SK-N-SH treated with all-trans-retinoic acid at 6 μM for 48 hours (cell line): Measurements from ENCODE around the gene OR6J1.

Source experiments
- ATAC-seq: fragments of 200-7000 bp; cut with Tn5 transposase; 3 replicates; pipeline ENCODE4 v1.9.1; 2020; ENCODE audit warnings: mild to moderate bottlenecking, moderate library complexity
- ARNTL ChIP-seq: fragments of 450-650 bp; formaldehyde crosslinking; IDR thresholded peaks from 2 replicates; pipeline ENCODE4 v1.5.0; 2020; ENCODE audit warnings: low read depth, mild to moderate bottlenecking, moderate library complexity, borderline replicate concordance
- BACH2 ChIP-seq: fragments of 250-450 bp; sonication (Bioruptor Pico); IDR thresholded peaks from 2 replicates; pipeline ENCODE4 v1.9.0; 2021; ENCODE audit warnings: mild to moderate bottlenecking, borderline replicate concordance
- CSDC2 ChIP-seq: fragments of 250-450 bp; sonication (Bioruptor Pico); IDR thresholded peaks from 2 replicates; pipeline ENCODE4 v1.5.0; 2020; ENCODE audit warnings: mild to moderate bottlenecking, moderate library complexity
- ESRRG ChIP-seq: fragments of 250-450 bp; sonication (Bioruptor Pico); IDR thresholded peaks from 2 replicates; pipeline ENCODE4 v1.6.1; 2021; ENCODE audit warnings: mild to moderate bottlenecking
- GLIS3 ChIP-seq: fragments of 250-450 bp; sonication (Bioruptor Pico); IDR thresholded peaks from 2 replicates; pipeline ENCODE4 v1.5.0; 2020; ENCODE audit warnings: mild to moderate bottlenecking, moderate library complexity
- ISL1 ChIP-seq: fragments of 250-450 bp; sonication (Bioruptor Pico); IDR thresholded peaks from 2 replicates; pipeline ENCODE4 v2.1.2; 2022; ENCODE audit warnings: mild to moderate bottlenecking, moderate library complexity
- OSR1 ChIP-seq: fragments of 250-450 bp; sonication (Bioruptor Pico); IDR thresholded peaks from 2 replicates; pipeline ENCODE4 v1.8.0; 2022; ENCODE audit warnings: moderate library complexity, mild to moderate bottlenecking, inconsistent platforms
- PPARA ChIP-seq: fragments of 250-450 bp; sonication (Bioruptor Pico); IDR thresholded peaks from 2 replicates; pipeline ENCODE4 v1.5.0; 2020; ENCODE audit warnings: mild to moderate bottlenecking, borderline replicate concordance
- RARB ChIP-seq: fragments of 250-450 bp; sonication (Bioruptor Pico); IDR thresholded peaks from 2 replicates; pipeline ENCODE4 v1.8.0; 2021; ENCODE audit warnings: mild to moderate bottlenecking, moderate library complexity
- SNAI2 ChIP-seq: fragments of 250-450 bp; sonication (Bioruptor Pico); IDR thresholded peaks from 2 replicates; pipeline ENCODE4 v1.5.0; 2020; ENCODE audit warnings: mild to moderate bottlenecking, moderate library complexity
- TCF4 ChIP-seq: fragments of 250-450 bp; sonication (Bioruptor Pico); IDR thresholded peaks from 2 replicates; pipeline ENCODE4 v1.8.0; 2021; ENCODE audit warnings: mild to moderate bottlenecking, moderate library complexity, borderline replicate concordance
- TOX ChIP-seq: fragments of 250-450 bp; sonication (Bioruptor Pico); IDR thresholded peaks from 2 replicates; pipeline ENCODE4 v1.8.0; 2021; ENCODE audit warnings: mild to moderate bottlenecking, moderate library complexity, borderline replicate concordance
- ZC3H10 ChIP-seq: fragments of 250-450 bp; sonication (Bioruptor Pico); IDR thresholded peaks from 2 replicates; pipeline ENCODE4 v1.5.1; 2021; ENCODE audit warnings: mild to moderate bottlenecking, moderate library complexity
- ZFP3 ChIP-seq: fragments of 250-450 bp; sonication (Bioruptor Pico); IDR thresholded peaks from 2 replicates; pipeline ENCODE4 v1.5.0; 2020; ENCODE audit warnings: mild to moderate bottlenecking, moderate library complexity
- ZFP30 ChIP-seq: fragments of 450-650 bp; formaldehyde crosslinking; IDR thresholded peaks from 2 replicates; pipeline ENCODE4 v1.5.0; 2022; ENCODE audit warnings: mild to moderate bottlenecking, moderate library complexity
- ZNF70 ChIP-seq: fragments of 450-650 bp; formaldehyde crosslinking; IDR thresholded peaks from 2 replicates; pipeline ENCODE4 v1.5.0; 2020; ENCODE audit warnings: mild to moderate bottlenecking, moderate library complexity
- ZNF8 ChIP-seq: fragments of 450-650 bp; formaldehyde crosslinking; IDR thresholded peaks from 2 replicates; pipeline ENCODE4 v1.5.0; 2020; ENCODE audit warnings: mild to moderate bottlenecking, moderate library complexity
- TF ChIP-seq, protein P1 (sequence below): fragments of 250-450 bp; sonication (Bioruptor Pico); IDR thresholded peaks from 2 replicates; pipeline ENCODE4 v1.5.0; 2020; ENCODE audit warnings: mild to moderate bottlenecking, moderate library complexity
- TF ChIP-seq, protein P2 (sequence below): fragments of 250-450 bp; sonication (Bioruptor Pico); IDR thresholded peaks from 2 replicates; pipeline ENCODE4 v1.8.0; 2020; ENCODE audit warnings: mild to moderate bottlenecking, moderate library complexity, borderline replicate concordance
- TF ChIP-seq, protein P3 (sequence below): fragments of 250-450 bp; sonication (Bioruptor Pico); IDR thresholded peaks from 2 replicates; pipeline ENCODE4 v1.8.0; 2021; ENCODE audit warnings: low read depth, mild to moderate bottlenecking, moderate library complexity, borderline replicate concordance
- TF ChIP-seq, protein P4 (sequence below): fragments of 250-450 bp; sonication (Bioruptor Pico); IDR thresholded peaks from 2 replicates; pipeline ENCODE4 v1.5.1; 2021; ENCODE audit warnings: mild to moderate bottlenecking, moderate library complexity

The OR6J1 gene

DNA sequence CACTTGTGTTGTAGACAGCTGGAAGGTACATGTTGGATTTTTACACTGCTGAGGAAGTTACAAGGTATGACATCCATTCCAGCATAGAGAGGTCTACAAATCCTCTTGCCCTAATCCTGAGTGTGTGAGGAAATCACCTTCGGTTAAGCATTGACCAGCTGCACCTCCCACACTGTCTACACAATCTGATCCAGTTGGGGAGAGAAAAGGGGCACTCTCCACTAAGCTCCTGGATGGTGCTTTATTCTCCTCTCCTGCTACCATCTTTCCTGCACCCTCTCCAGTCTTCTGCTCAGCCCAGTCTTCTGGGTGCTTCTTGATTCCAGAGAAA is at the start of gene OR6J1:
Gene OR6J1 (minus strand): TSS at position 48 of the 331 bp plus-strand sequence. CDS start 9,541 bp downstream, outside the sequence.
- no peak for ATAC-seq
- TF ChIP-seq ZNF8, result no peak
- TF ChIP-seq ZNF70 (CRISPR knock-in tag), result no peak
- no peak for TF ChIP-seq ESRRG (CRISPR knock-in tag)
- TF ChIP-seq TCF4 (CRISPR knock-in tag), result no peak
- no peak for TF ChIP-seq SNAI2 (CRISPR knock-in tag)

DNA sequence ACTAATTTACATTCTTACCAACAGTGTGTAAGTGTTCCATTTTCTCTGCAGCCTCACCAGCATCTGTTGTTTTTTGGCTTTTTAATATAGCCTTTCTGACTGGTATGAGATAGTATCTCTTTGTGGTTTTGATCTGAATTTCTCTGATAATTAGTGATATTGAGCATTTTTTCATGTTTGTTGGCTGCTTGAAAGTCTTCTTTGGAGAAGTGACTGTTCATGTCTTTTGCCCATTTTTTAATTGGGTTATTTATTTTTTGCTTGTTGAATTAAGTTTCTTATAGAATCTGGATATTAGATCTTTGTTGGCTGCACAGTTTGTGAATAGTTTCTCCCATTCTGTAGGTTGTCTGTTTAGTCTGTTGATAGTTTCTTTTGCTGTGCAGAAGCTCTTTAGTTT is 48.0 kb upstream of the OR6J1 start:
- ATAC-seq, result no peak
- TF ChIP-seq, protein P1, sequence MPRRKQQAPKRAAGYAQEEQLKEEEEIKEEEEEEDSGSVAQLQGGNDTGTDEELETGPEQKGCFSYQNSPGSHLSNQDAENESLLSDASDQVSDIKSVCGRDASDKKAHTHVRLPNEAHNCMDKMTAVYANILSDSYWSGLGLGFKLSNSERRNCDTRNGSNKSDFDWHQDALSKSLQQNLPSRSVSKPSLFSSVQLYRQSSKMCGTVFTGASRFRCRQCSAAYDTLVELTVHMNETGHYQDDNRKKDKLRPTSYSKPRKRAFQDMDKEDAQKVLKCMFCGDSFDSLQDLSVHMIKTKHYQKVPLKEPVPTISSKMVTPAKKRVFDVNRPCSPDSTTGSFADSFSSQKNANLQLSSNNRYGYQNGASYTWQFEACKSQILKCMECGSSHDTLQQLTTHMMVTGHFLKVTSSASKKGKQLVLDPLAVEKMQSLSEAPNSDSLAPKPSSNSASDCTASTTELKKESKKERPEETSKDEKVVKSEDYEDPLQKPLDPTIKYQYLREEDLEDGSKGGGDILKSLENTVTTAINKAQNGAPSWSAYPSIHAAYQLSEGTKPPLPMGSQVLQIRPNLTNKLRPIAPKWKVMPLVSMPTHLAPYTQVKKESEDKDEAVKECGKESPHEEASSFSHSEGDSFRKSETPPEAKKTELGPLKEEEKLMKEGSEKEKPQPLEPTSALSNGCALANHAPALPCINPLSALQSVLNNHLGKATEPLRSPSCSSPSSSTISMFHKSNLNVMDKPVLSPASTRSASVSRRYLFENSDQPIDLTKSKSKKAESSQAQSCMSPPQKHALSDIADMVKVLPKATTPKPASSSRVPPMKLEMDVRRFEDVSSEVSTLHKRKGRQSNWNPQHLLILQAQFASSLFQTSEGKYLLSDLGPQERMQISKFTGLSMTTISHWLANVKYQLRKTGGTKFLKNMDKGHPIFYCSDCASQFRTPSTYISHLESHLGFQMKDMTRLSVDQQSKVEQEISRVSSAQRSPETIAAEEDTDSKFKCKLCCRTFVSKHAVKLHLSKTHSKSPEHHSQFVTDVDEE (CRISPR knock-in tag), result no peak
- TF ChIP-seq TCF4 (CRISPR knock-in tag) (no peak), PPARA (CRISPR knock-in tag) (no peak), ZFP30 (CRISPR knock-in tag) (no peak), ZC3H10 (CRISPR knock-in tag) (no peak), ISL1 (no peak), ESRRG (CRISPR knock-in tag) (no peak), RARB (CRISPR knock-in tag) (no peak), BACH2 (CRISPR knock-in tag) (no peak), ARNTL (no peak), GLIS3 (CRISPR knock-in tag) (no peak), ZFP3 (CRISPR knock-in tag) (no peak), TOX (CRISPR knock-in tag) (no peak), ZNF8 (no peak), CSDC2 (no peak)
- TF ChIP-seq, protein P2, sequence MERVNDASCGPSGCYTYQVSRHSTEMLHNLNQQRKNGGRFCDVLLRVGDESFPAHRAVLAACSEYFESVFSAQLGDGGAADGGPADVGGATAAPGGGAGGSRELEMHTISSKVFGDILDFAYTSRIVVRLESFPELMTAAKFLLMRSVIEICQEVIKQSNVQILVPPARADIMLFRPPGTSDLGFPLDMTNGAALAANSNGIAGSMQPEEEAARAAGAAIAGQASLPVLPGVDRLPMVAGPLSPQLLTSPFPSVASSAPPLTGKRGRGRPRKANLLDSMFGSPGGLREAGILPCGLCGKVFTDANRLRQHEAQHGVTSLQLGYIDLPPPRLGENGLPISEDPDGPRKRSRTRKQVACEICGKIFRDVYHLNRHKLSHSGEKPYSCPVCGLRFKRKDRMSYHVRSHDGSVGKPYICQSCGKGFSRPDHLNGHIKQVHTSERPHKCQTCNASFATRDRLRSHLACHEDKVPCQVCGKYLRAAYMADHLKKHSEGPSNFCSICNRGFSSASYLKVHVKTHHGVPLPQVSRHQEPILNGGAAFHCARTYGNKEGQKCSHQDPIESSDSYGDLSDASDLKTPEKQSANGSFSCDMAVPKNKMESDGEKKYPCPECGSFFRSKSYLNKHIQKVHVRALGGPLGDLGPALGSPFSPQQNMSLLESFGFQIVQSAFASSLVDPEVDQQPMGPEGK (CRISPR knock-in tag), result no peak
- TF ChIP-seq, protein P3, sequence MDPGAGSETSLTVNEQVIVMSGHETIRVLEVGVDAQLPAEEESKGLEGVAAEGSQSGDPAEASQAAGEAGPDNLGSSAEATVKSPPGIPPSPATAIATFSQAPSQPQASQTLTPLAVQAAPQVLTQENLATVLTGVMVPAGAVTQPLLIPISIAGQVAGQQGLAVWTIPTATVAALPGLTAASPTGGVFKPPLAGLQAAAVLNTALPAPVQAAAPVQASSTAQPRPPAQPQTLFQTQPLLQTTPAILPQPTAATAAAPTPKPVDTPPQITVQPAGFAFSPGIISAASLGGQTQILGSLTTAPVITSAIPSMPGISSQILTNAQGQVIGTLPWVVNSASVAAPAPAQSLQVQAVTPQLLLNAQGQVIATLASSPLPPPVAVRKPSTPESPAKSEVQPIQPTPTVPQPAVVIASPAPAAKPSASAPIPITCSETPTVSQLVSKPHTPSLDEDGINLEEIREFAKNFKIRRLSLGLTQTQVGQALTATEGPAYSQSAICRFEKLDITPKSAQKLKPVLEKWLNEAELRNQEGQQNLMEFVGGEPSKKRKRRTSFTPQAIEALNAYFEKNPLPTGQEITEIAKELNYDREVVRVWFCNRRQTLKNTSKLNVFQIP, result no peak
- TF ChIP-seq, protein P4, sequence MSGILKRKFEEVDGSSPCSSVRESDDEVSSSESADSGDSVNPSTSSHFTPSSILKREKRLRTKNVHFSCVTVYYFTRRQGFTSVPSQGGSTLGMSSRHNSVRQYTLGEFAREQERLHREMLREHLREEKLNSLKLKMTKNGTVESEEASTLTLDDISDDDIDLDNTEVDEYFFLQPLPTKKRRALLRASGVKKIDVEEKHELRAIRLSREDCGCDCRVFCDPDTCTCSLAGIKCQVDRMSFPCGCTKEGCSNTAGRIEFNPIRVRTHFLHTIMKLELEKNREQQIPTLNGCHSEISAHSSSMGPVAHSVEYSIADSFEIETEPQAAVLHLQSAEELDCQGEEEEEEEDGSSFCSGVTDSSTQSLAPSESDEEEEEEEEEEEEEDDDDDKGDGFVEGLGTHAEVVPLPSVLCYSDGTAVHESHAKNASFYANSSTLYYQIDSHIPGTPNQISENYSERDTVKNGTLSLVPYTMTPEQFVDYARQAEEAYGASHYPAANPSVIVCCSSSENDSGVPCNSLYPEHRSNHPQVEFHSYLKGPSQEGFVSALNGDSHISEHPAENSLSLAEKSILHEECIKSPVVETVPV (CRISPR knock-in tag), result no peak

DNA sequence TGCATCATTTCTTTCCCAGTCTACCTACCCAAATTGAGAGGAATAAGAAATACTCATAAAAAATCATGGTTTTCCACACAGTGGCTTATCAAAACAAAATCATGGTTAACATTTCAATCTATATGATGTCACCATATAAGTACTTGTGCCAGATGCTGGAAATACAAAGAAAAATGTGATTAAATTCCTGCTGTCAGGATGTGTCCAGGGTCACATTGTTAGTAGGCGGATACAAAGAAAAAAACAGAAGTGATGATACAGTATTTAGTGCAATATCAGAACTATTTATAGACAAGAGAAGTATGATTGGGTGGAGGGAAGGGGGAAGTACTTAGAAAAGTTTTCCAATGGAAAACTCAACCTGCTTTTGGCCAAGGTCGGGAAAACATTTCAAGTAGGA is 47.0 kb upstream of the OR6J1 start:
- no peak for TF ChIP-seq GLIS3 (CRISPR knock-in tag)
- TF ChIP-seq PPARA (CRISPR knock-in tag), result no peak
- TF ChIP-seq, protein P4 (CRISPR knock-in tag), result no peak
- TF ChIP-seq ZFP30 (CRISPR knock-in tag), result no peak
- no peak for TF ChIP-seq BACH2 (CRISPR knock-in tag)
- no peak for TF ChIP-seq SNAI2 (CRISPR knock-in tag)
- TF ChIP-seq OSR1 (CRISPR knock-in tag), result no peak
- TF ChIP-seq RARB (CRISPR knock-in tag), result no peak
- TF ChIP-seq CSDC2, result no peak
- TF ChIP-seq, all 23 proteins: peak for 0
- ATAC-seq, result no peak
